NCI-H146 treated with DMSO at 0.1 percent for 48 hours (cell line): ENCODE measurements around the gene SERPINA1.
"Not testable (repeated sequence)": the region's sequence is repeated elsewhere in the genome, so short reads cannot be mapped to it uniquely, and the experiment has no call there.

Experiments used
- DNase-seq: peaks from one replicate; lab custom pipeline; 2025; ENCODE audit not compliant: unreplicated experiment; lab: John Stamatoyannopoulos, UW

Gene SERPINA1

GRCh38 chr14:94388384-94389103, at the start of gene SERPINA1:
TSS of gene SERPINA1 (minus strand) at chr14:94388602. CDS start at chr14:94383237, 5,365 bp downstream.
- no peak for DNase-seq

- DNase-seq, result no peak
These were observed 40.2 kb upstream of the SERPINA1 start for GRCh38 chr14:94428610-94429009.

- no peak for DNase-seq
These were observed 38.7 kb upstream of the SERPINA1 start for GRCh38 chr14:94427016-94427613.

- DNase-seq, result no peak
These were observed 38.1 kb upstream of the SERPINA1 start for GRCh38 chr14:94426526-94426925.

GRCh38 chr14:94424371-94424770, 36.0 kb upstream of the SERPINA1 start:
- DNase-seq, result no peak

GRCh38 chr14:94423453-94424056, 35.2 kb upstream of the SERPINA1 start:
- no peak for DNase-seq

- no peak for DNase-seq
These were observed 32.9 kb upstream of the SERPINA1 start for GRCh38 chr14:94421316-94421715.

GRCh38 chr14:94417497-94418205, 29.2 kb upstream of the SERPINA1 start:
- not testable (repeated sequence) for DNase-seq

- no peak for DNase-seq
These were observed 24.6 kb upstream of the SERPINA1 start for GRCh38 chr14:94412671-94413638.

- no peak for DNase-seq
These were observed 23.2 kb upstream of the SERPINA1 start for GRCh38 chr14:94411638-94412037.

GRCh38 chr14:94409430-94409829, 21.0 kb upstream of the SERPINA1 start:
- not testable (repeated sequence) for DNase-seq

GRCh38 chr14:94408546-94409095, 20.2 kb upstream of the SERPINA1 start:
- no peak for DNase-seq

- no peak for DNase-seq
These were observed 19.5 kb upstream of the SERPINA1 start for GRCh38 chr14:94407906-94408305.

GRCh38 chr14:94406910-94407309, 18.5 kb upstream of the SERPINA1 start:
- no peak for DNase-seq

- DNase-seq, result no peak
These were observed 17.1 kb upstream of the SERPINA1 start for GRCh38 chr14:94405486-94405885.

- DNase-seq, result no peak
These were observed 16.2 kb upstream of the SERPINA1 start for GRCh38 chr14:94404561-94404960.

GRCh38 chr14:94403312-94403932, 15.0 kb upstream of the SERPINA1 start:
- DNase-seq, result no peak

- no peak for DNase-seq
These were observed 12.7 kb upstream of the SERPINA1 start for GRCh38 chr14:94401083-94401482.

GRCh38 chr14:94400422-94400841, 12.0 kb upstream of the SERPINA1 start:
- DNase-seq, result no peak

GRCh38 chr14:94398536-94398935, 10.1 kb upstream of the SERPINA1 start:
- no peak for DNase-seq
